Stimulated activated CD8-positive, alpha-beta memory T cell treated with anti-CD3 and anti-CD28 coated beads, Interleukin-7, amount 100 ng/mL, for 24 hours (primary cell): Measurements from ENCODE around the gene CYBRD1.
"Not testable (repeated sequence)": the region's sequence is repeated elsewhere in the genome, so short reads cannot be mapped to it uniquely, and the experiment has no call there.

ENCODE experiments used
- DNase-seq: peaks from one replicate; pipeline ENCODE4 v3.0.0-alpha.2; 2020; ENCODE audit warnings: low read depth

CYBRD1 gene

GRCh38 chr2:171515672-171516298 lies 6.5 kb upstream of the CYBRD1 start:
- no peak for DNase-seq

- DNase-seq, result no peak
Measured at GRCh38 chr2:171516793-171517192, 5.5 kb upstream of the CYBRD1 start.

DNA sequence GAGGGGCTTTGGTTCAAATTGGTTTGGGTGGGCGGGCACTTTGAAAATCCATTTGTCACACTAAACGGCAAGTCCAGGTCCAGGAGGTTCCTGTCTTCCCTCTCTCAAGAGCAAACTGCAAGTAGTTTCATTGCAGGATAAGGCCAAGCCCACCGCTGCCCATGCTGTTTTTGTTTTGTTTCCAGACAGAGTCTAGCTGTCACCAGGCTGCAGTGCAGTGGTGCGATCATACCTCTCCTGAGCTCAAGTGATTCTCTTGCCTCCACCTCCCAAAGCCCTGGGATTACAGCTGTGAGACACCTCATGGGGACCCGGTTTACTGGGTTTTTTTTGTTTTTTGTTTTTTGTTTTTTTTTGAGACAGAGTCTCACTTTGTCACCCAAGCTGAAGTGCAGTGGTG lies 1.8 kb upstream of the CYBRD1 start:
- DNase-seq, result no peak

DNA sequence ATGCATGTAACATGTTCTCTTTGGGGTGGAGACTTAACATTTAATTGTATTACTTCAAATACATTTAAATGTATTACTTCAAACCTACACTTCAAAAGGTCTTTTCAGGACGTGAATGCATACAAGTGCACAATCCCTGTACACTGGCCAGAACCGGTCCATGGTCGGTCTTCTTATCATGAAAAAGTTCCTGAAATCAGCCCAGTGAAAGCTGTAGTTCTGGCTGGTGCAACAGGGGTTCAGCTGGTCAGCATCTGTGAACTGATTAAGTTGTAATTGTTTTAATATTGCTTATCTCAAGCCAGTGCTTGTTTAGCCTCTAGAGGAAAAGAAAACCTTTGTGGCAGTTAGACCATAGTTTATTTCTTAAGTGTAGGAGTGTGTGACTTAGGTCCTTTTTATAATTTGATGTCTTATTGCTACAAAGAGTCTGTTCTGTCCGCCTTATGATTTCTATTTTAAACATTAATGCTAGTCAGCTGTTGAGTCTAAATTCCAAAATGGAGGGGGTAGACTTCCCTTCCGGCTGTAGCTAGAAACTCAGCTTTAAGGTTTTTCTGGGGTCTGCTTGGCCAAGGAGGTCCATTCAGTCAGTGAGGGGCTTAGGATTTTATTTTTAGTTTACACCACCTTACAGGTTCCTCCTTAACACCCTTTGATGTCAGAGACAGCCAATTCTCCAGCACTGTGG lies 768 bp upstream of the CYBRD1 start:
- DNase-seq, result no peak

GRCh38 chr2:171522788-171523087 lies 464 bp downstream of the CYBRD1 start:
- no peak for DNase-seq

DNA sequence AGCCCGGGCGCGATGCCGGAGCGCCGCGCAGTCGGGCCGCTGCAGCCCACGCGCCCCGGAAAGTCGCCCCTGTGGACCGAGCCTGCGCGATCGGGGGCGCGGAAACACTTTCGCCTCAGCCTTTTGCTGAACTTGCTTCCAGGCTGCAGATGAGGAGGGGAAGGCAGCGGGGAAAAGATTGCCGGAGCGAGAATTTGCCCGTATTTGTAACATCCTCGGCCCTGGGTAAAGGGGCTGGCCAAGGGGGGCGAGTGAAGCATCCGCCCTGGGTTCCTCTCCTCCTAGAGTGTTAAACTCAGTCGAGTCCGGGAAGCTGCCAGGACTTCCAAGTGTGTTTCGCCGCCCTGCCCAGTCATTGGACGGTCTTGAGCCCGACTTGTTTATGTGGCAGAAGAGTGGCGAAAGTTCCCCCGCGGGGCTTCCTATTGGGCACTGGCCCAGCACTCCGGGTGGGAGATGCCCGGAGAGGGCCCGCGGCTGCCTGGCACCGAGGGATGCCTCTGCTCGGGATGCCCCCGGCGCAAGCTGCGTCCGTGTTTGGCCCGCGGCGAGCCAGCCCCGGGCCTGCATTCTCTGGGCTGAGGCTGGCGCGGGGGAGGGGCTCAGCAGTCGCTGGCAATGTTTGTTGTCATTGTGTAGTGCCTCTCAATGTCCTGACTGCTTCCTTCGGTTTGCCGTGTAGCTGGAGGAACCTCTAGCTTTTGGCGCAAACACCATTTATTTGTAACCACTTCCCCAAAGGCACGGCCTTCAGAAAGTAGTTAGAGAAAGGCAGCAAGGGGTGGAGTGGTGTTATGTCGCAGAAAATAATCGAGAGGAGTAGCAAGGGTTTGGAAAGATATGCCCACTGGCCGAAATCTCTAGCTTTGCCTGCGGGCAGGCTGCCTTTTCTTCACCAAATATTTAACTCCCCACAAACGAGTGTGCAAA lies 1.1 kb downstream of the CYBRD1 start:
- DNase-seq, result no peak

DNA sequence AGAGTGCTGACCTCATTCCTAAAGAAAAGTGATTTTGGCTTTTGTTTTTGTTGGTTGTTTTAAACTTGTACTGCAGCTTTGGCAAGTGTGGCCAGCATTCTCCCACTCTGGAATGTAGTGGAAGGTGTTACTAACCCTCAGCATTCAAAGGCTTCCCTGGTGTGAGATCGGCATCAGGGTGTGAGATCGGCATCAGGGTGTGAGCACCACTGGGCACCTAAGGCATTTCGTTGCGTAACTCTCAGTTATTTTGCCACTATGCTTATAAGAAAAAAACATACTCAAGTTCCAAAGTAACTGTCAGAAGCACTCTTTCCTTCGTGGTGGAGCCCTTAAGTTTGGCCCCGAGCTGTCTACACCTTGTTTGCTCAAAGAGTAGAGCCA lies 1.7 kb downstream of the CYBRD1 start:
- DNase-seq, result no peak

GRCh38 chr2:171529914-171530313 lies 7.6 kb downstream of the CYBRD1 start:
- DNase-seq, result no peak

- DNase-seq, result no peak
Measured at GRCh38 chr2:171530378-171530777, 8.1 kb downstream of the CYBRD1 start.

DNA sequence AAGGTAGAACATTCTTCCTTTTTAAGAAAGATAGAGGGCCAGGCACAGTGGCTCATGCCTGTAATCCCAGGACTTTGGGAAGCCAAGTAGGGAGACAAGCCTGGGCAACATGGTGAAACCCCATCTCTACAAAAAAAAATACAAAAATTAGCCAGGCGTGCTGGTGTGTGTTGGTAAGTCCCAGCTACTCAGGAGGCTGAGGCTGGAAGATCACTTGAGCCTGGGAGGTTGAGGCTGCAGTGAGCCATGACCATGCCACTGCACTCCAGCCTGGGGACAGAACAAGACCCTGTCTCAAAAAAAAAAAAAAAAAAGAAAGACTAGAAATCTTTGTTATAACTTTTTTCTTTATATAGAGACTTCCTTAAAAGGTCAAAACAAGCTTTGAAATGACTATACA lies 8.6 kb downstream of the CYBRD1 start:
- DNase-seq, result not testable (repeated sequence)

- DNase-seq, result no peak
Measured at GRCh38 chr2:171531291-171531690, 9.0 kb downstream of the CYBRD1 start.

DNA sequence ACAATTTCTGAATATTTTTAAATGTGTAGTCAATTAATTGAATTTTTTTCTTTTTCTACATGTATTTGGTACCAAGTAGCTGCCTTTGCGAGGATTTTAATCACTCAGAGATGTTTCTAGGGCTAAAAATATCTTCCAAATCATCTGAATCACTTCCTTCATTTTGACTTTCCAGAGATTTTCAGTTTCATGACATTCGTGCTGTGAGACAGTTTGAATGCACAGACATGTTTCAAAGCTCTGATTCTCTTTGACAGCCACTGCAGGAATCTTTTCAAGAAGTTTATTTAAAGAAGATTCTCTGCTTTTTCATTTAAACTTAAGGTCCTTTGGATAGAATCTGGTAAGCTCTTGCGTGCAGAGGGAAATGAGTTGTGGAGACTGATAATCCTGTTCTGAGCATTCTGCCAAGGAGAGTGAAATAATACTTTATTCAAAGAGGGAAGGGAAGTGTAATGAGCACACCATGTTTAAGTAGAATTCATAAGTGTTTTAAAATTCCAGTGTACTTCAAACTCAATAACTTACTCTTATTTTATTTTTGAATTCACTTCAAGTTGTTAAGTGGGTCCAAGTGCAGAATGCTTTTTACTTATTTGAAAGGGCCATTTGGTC lies 9.7 kb downstream of the CYBRD1 start:
- DNase-seq, result no peak

GRCh38 chr2:171533331-171533730 lies 11.1 kb downstream of the CYBRD1 start:
- no peak for DNase-seq

GRCh38 chr2:171535528-171535927 lies 13.3 kb downstream of the CYBRD1 start:
- not testable (repeated sequence) for DNase-seq

- DNase-seq, result no peak
Measured at GRCh38 chr2:171540437-171540836, 18.2 kb downstream of the CYBRD1 start.

GRCh38 chr2:171541202-171541887 lies 19.1 kb downstream of the CYBRD1 start:
- no peak for DNase-seq

- no peak for DNase-seq
Measured at GRCh38 chr2:171545086-171545485, 22.8 kb downstream of the CYBRD1 start.

GRCh38 chr2:171547256-171547655 lies 25.0 kb downstream of the CYBRD1 start:
- DNase-seq, result no peak

DNA sequence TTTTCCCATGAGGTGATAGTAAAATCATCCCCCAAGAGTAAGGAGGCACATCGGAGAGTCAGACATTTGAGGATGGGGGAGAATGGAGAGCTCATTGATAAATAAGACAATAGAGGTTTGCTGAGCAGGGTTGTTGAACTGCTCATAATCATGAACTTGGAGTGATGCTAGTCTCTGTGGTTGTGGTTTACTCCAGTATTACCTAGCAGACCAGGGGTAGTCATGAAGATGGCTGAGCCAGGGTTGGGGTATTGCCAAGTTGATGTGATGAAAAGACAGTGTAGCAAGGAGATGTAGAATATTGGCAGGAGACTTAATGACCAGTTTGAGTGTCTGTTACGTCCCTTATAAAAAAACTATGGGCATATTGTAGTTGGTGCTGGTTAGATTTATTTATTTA lies 25.4 kb downstream of the CYBRD1 start:
- no peak for DNase-seq

- DNase-seq, result no peak
Measured at GRCh38 chr2:171550613-171551012, 28.3 kb downstream of the CYBRD1 start.

DNA sequence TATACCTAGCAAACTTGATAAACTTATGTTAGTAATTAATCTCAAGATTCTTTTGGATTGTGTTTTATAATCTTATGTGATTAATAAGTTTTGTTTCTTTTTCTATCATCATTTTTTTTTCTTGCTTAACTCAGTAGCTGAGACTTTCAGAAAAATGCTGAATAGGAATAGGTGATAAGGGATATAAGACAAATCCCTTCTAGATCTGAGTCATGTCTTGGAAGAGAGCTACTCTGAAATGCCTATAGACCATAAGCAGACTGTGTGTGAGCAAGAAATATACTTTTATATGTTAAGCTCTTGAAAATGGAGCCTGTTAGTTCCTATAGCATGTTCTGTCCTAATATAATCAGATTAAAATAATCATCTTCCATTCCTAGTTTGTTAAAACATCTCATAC lies 29.6 kb downstream of the CYBRD1 start:
- DNase-seq, result no peak

DNA sequence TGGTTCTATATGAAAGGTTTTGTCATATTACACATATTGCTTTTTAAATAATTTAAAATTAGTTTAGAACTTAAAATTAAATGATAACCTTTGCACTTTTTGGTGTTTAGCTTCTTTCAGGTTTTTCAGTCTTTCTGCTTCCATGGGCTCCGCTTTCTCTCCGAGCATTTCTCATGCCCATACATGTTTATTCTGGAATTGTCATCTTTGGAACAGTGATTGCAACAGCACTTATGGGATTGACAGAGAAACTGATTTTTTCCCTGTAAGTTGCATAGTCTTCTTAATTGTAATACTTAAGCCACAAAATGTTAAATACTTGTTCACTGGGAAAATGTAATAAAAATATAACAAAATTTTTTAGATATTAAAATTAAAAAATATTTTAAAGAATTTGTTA lies 31.0 kb downstream of the CYBRD1 start:
- no peak for DNase-seq
